CD4-positive, alpha-beta T cell treated with Interleukin-21 for 1 hour (primary cell): Measurements from ENCODE around the gene TOB1.
"Not testable (repeated sequence)": the region's sequence is repeated elsewhere in the genome, so short reads cannot be mapped to it uniquely, and the experiment has no call there.

ENCODE experiments used
- DNase-seq: peaks from one replicate; pipeline ENCODE4 v3.0.0-alpha.2; 2020

Gene TOB1

DNA sequence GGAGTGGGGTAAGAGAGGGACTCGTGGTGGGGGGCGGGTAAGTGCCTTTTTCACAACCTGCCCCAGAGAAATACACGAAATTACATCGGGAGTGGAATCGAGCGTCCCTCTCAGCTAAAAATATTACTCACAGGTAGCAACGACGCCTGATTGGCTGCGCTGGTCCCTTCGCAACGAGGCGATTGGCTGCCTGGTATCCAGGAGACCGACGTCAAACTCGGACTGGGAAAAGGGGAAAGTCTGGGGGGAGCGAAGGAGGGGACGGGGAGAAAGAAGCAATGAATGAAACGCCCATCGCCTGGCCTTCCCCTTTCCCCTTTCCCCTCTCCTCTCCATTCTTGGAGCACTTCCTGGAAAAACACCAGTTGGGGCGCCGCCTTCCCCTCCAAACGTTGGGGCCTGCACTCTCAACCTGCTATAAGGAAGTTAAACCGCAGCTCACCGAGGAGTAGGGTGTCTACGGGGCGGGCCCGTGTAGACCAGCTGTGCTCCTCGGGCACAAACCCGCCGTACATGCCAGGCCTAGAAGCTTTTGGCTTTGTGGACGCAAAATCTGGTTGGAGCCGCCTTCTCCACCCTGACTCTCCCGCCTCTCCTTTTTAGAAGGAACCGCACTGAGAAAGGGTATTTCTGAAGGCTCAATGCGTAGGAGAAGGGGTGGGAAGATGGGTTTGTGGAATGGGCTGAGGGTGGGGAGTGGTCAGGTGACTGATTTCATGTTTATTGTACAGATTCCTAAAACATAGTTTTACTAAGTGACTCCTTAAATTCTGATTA, 1.4 kb upstream of the TOB1 start:
- DNase-seq: peak; percentile 91

DNA sequence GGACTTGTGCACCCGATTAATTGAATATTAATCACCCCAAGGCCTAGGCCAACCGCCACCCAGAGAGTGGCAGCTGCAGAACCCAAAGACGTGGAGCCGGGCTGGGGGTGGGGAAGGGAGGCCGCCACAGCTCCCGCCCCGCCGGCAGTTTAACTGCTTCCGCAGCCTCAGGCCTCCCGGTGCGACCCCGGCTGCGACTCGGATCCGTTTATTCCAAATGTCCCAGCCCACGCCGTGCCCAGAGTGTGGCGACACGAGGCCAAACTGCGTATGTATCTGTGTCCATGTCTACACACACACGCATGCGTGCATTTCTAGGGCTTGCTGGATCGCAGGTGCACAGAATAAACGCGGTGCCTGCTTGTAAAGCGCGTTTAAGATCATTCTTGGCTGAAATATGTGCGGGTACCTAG, 802 bp upstream of the TOB1 start:
- peak; percentile 70 for DNase-seq

DNA sequence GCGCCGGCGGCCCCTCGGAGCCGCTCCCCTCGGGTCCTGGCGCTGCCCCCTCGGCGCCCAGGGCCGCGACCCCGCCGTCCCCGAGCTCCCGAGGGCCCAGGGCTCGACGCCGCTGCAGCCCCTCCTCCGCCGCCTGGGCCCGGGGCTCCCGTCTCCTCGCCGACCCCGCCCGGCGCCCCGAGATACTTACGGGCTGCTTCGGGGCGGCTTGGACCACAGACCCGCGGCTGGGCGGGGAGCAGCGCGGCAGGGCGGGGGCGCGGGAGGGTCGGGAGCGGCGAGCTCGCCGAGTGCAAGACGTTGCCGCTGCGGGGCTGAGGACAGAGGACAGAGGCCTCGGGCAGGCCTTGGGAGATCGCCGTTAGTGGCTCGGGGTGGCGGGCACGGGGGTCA, 290 bp downstream of the TOB1 start:
- no peak for DNase-seq

DNA sequence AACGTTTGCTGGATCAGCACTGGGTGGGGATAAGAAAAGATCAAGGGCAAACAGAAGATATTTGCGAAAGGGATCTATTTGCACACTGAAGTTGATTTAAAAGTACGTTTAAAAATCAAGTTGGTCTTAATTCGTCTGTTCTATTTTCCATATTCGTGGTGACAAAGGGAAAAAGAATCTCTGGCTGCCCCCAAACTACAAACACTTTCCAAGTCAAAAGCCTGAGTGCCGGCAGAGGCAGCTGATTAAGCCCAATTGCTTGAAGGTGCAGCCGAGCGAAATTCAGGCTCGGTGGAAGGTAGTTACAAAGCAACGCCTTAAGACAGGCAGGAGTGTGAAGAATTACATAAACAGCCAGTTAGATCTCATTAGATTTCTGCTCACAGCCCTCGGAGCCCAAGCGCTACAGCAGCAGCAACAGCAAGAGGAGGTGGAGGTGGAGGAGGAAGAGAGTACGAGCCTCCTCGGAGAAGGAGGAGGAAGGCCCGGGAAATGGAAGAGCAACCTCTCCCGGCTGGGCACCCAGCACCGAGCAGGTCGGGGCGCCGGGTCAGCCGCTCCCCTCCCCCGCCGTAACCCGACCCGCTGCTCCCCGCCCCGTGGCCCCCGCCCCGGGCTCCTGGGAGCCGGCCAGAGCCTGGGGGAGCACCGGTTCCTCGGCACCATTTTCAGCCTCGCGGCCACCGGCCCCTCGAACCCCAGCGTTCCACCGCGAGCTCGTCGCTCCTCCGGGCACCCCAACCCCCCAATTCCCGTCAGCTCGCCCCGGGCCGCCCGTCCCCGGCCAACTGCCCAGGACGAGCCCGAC, 890 bp downstream of the TOB1 start:
- peak; percentile 60 for DNase-seq

DNA sequence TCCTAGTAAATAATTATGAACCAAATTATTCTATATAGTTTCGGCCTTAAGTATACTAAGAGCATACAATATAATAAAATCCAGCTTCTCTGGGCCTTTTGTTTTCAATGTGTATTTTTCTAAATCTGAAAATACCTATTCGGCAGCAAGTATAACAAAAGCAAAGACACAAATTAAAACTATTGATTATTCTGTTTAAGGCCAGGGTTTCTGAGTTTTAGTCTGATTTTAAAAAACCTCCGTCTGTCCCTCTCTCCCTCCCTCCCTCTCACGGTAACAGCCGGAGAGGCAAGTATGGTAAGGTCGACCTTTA, 1.5 kb downstream of the TOB1 start:
- no peak for DNase-seq

DNA sequence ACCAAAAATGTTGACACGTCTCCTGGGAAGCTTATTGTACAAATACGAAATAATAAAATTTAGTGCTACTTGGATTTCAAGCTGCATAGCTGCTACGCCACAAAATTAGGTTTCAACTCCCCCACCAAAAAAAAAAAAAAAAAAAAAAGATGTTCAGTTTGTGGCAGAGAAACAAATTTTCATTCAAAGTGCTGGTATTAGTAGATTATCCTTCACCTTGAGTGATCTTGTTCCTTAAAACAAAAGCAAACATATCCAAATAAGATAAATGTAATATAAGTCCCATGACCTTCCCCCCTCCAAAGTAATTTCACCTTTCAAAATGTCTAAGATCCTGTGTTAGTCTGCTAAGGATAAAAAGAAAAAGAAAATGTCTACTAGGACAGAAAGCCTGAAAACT, 2.2 kb downstream of the TOB1 start:
- no peak for DNase-seq

DNA sequence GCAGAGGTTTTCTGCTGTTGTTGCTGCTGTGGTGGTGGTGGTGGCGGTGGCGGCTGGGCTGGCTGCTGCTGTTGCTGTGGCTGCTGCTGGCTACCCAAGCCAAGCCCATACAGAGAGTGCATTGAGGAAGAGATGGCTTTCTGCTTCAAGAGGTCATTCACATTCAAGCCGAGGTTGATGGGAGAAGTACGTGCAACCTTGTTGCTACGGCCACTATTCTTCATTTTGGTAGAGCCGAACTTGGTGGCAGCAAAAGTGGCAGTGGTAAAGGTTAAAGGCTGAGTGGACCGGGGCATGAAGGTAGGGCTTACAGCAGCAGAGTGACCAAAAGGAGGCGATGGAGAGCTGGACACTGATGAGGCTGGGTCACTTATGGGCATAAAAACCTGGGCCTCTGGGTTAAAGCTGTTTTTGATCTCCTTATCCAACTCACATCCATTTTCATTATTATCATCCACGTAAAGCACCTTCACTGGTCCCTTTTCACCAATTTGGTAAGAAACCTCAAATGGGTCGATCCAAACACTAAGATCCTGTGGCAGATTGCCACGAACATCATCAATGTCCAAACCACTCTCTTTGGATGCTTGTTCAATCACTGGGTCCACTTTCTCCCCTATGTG, 2.8 kb downstream of the TOB1 start:
- peak; percentile 56 for DNase-seq

DNA sequence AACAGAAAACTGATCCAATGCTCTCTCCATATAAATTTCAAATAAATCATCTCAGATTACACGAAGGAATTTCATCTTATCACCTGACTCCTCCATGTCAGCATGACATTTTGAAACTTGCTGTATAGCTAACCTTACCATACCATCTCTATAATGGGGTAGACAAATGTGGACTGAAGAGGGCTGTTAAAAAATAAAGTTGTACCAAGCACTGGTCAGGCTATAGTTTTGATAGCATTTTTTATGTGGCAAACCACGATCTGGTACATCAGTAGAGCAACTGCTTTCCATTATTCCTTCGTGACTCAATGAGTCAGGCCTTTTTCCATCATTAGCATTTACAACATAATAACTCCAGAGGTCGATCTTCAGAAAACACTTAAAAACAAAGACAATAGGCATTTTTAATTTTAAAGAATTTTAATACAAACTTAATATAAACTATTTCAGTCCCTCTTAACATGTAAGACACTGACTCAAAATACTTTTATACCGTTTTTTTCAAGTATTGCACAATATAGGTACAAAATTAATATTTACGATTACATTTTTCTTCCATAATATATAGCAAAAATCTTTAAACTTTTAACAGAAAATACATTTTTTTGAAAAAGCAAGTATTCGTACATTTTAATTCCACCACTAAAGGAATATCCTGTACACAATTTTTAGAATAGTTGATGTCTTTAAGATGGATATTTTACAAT, 4.2 kb downstream of the TOB1 start:
- DNase-seq: no peak

DNA sequence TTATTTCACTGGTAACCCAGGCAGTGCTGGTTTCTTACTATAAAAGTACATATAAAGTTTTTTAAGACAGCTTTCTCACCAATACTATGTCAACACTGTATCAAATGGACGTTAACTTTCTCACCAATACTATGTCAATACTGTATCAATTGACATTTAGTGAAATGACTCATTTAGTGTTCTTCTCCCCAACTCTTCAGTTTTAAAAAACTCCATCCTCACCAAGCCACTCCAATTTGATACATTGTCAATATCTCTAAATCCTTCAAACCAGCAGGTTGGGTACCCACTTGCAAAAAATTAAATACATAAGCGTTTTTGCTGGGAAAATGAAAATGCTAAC, 4.8 kb downstream of the TOB1 start:
- DNase-seq: no peak

DNA sequence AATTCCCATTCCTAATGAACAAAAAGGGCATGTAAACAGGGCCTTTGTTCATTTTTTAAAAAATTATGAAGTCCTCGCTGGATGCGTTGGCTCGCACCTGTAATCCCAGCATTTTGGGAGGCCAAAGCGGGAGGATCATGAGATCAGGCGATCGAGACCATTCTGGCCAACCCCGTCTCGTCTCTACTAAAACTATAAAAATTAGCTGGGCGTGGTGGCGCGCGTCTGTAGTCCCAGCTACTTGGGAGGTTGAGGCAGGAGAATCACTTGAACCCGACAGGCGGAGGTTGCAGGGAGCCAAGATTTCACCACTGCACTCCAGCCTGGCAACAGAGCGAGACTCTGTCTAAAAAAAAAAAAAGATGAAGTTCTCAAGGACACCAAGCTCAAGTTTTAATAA, 6.4 kb downstream of the TOB1 start:
- DNase-seq: not testable (repeated sequence)

DNA sequence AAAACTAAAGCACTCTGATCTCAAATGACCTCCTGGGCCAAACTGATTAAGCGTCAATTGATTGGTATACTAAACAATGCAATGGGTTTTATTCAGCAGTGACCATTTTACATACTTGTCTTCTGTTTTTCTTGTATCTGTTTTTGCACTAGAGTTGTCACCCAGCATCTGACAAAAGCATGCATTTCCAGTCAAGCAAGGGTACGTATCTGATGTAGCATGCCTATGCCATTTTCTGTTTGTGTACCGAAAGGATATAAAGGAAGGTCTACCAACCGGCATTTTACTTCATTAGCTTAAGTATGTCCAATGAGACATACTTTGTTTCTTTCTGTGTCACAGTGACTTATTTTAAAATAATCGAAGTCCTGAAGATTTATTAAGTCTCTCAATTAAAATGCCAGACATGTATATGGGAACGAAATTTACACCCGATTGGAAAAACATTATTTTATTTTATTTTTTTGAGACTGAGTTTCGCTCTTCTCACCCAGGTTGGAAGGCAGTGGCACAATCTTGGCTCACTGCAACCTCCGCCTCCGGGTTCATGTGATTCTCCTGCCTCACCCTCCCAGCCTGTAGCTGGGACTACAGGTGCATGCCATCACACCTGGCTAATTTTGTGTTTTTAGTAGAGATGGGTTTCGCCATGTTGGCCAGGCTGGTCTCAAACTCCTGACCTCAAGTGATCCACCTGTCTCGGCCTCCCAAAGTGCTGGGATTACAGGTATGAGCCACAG, 7.5 kb downstream of the TOB1 start:
- DNase-seq: no peak

DNA sequence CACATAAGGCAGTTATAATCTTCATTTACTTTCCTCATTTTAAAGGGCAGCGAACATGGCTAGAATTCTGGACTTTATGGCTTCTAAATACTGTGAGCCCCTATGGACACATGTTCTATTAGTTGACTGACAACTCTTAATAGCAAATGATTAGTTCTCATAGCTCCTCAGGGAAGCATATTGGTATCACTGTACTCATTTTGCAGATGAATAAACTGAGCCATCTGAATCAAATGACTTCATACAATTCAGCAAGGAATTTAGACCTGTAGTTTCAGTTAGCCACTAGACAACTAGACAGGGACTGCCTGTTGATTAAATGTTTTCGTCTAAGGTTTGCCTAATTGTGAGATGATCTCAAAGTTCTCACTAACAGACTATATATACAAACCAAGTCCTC, 9.7 kb downstream of the TOB1 start:
- no peak for DNase-seq

DNA sequence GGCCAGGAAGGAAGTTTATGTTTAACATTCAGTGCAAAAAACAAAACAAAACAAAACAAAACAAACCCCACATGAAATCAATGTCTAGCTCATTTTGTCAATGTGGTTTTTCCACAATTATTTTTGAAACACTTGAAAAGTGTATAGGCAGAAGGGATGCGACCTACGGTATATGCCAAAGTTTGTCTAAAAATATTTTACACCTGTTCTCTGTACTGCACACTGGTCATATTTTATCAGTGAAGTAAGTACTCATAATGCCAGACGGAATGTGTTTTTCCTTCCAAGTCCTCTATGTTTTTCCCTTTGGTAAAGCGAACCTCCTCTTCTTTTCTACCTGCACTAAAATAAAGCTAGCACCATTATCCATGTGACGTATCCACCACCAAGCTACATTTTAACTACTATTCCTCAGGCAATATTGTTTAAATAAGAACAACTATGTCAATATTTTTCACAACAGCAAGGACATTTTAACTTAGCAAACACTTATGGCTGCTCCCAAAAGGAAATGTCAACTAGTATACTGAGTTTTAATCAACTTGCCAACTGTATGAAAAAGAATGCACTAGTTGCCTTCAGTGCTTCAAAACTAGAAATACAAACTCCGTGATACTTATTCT, 10.3 kb downstream of the TOB1 start:
- DNase-seq: no peak

DNA sequence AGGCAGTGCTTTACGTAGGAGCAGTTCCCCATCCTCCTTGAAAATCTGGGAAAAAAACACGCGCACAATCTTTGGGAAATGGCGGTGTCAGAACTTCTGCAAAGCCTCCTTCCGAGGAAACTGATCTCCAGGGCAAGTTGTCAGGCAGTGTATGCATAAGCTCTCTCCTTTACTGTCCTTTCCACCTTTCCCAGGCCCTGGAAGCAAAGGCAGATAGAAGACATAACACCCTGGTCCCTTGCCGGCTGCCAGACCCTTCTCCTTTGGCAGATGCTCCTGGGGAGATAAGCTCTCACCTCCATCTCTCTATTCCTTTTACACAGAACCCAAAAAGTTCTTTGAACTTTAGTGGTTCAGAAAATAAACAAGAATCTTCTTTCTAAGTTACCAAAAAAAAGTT, 12.4 kb downstream of the TOB1 start:
- no peak for DNase-seq

DNA sequence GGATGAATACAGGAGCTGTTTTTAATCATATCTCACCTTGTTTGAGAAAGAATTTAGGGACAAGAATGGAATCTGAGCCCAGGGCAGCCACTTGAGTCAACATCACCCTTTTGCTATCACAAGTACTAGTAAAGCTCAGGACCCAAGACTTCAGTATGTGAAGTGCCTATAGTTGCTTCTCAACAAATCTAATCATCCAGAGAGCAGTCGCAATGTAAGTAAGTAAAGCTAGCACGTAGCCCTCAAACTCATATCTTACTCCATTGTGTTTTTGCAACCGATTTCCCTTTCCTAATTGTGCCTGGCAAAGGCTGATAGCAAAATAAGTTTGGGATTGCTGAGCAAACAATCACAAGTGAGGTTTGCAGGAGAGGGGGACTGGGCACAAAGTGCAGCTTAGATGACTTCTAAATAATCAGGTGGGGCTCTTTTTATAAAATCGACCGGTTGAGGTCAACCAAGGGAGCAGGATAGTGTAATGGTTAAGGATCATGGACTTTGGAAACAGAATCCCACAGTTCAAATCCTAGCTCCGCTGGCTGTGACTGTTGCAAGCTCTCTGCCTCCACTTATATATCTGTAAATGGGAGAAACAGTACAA, 13.0 kb downstream of the TOB1 start:
- DNase-seq: no peak

DNA sequence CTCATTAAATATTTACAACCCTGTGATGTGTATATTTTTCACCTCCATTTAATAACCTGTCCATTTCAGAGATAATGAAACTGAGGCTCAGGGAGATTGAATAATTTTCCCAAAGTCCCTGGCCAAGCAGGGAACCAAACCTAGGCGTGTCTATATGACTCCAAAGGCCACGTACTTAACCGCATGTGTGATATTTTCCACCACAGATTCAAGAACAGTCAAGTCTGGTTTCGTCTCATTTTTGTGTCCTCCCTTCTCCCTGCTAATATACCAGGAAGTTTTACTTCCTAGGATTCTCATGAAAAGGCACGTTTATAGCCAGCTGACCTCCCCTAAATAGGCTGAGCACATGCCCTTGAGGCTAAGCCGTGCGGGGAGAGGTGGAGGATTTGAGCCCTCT, 15.5 kb downstream of the TOB1 start:
- DNase-seq: no peak

DNA sequence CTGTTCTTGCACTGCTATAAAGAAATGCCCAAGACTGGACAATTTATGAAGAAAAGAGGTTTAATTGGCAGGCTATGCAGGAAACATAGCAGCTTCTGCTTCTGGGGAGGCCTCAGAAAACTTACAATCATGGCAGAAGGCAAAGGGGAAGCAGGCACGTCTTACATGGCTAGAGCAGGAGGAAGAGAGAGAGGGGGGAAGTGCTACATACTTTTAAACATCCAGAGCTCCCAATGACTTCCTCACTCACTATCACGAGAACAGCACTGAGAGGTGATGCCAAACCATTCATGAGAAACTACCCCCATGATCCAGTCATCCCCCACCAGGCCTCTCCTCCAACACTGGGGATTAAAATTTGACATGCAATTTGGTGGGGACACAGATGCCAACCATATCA, 17.4 kb downstream of the TOB1 start:
- DNase-seq: no peak

DNA sequence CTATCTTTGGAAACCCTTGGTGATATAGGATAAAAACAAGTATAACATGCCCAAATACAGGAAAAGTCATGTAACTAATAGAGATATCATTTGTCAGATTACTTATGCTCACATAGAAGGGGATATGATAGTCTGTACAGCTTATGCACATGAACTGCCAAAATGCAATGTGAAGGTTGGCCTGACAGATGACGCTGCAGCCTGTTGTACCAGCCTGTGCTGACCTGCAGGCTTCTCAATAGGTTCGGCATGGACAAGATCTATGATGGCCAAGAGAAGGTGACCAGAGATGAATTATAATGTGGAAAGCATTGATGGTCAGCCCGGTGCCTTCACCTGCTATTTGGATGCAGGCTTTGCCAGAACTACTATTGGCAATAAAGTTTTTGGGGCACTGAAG, 18.1 kb downstream of the TOB1 start:
- DNase-seq: no peak

DNA sequence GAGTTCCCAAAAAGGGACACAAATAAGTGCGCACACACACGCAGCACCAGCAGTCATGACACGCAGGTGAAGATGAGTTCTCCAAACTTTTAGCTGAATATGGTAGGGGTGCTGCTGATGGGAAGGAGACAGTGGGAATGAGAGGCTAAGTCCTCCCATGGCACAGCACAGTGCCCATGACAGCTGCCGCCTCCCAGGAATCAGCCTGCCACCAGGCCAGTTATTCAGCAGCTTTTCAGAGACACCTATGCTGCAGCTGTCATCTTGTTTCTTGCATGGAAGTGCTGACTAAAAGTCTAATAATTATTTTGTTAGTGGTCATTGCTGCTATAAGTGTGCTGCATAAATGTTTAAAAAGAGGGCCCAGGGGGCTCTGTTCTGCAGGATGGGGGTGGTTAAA, 18.6 kb downstream of the TOB1 start:
- DNase-seq: no peak

DNA sequence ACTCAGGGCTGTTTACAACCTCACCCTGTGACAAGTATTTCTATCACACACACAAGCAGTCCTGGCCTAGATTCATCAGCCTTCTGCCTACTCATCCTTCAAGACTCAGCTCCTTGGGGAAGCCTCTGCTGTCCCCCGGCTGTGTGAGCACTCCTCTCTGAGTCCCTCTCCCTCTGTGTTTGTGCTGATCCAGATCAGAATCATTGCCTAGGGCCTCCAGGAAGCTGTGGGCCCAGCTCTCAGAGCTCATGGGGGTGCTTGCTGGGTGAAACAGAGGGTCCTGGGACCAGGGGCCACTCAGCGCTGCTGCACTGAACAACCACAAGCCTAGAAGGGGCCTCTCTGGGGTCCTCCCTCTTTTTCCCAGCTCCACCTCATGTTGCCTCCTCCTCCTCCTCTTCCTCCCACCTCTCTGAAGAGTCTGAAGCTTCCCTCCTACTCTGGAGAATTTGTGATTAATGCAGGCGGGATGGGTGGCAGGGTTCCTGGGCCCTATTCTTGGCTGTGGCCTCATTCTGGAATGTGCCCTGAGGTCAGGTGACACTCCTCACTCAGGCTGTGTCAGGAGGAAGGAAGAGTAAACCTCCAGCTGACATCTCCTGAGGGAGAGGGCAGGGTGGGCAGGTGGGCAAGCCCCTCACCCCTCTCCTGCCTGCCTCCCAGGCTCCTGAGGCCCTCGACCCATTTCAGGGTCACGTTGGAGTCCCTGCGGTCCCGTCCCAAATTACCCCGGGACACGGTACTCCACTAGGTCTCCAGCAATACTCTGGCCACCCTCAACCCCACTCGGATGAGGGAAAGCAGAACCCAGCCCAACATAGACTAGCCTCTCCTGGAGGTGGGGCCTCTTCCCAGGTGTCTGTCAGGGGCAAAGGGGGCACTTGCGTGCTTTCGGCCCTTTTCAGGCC, 20.7 kb downstream of the TOB1 start:
- no peak for DNase-seq

DNA sequence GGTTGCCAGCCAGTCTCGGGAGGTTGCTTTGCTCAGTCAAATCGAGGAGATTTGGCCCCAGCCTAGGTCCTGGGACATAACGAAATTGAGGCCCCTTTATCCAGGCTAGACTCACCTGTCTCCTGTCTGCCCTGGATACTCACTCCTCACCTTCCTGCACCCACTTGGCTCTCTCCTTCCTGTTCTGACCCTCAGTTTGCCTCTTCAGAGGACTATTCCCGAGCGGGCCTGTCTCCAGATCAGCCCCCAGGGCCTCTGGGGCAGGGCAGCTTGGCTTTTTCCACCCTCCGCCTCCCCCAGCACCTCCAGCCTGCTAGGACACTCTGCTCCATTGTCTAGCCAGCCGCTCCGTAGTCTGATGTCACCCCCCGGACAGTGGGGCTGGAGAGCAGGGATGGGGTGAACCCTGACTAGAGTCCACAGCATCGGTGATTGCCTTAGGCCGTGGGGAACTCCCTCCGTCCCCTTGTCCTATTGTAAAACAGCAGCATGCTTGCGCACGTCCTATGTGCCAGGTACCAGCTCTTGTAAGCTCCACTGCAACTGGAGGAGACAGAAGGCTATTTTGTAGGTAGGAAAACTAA, 21.9 kb downstream of the TOB1 start:
- no peak for DNase-seq
